Ovary (tissue), 3 donors: ENCODE measurements around the gene NEDD9.

Experiments used
- POLR2A ChIP-seq: fragments of 450-650 bp; IDR thresholded peaks from one replicate; pipeline ENCODE4 v1.6.1; 2017; ENCODE audit warnings: antibody characterized with exemption, mild to moderate bottlenecking, moderate library complexity
- TF ChIP-seq, protein P1 (sequence below), 3 donors: fragments of 450-650 bp in 2 of 3; fragments of 200-600 bp in 1 of 3; IDR thresholded peaks; one replicate each; pipeline versions ENCODE4 v1.5.1 to v1.8.0; 2016 to 2022; ENCODE audit warnings: antibody characterized with exemption in 3 of 3, mild to moderate bottlenecking in 1 of 3
- donor health status: DM: no; HTN: no; CAD: no.

DNA sequence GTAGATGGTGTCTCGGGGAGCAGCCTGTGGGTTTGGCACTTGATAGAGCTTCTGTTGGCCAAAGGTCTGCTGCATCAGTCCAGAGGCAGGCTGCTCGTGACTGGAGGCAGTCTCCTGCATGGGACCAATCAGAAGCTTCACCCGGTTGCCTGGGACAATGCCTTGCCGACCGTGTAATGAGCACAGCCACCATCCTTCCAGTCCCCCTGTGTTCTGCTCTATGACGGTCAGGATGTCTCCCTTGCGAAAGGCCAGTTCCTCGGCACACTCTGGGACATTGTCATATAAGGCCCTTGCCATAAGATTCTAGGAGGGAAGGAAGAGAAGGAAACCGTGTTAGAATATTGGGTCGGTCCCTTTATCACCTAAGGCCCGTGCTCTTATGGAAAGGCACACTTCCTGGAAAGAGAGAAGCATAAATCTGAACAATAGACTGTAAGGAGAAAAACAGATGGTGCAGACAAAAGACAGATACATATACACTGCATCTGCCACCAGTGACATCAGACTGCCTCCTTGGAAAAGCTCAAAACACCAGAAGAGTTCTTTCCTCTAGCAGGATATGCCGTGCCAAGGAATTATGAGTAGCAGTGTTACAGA lies 18.9 kb downstream of the NEDD9 start:
- TF ChIP-seq, protein P1, sequence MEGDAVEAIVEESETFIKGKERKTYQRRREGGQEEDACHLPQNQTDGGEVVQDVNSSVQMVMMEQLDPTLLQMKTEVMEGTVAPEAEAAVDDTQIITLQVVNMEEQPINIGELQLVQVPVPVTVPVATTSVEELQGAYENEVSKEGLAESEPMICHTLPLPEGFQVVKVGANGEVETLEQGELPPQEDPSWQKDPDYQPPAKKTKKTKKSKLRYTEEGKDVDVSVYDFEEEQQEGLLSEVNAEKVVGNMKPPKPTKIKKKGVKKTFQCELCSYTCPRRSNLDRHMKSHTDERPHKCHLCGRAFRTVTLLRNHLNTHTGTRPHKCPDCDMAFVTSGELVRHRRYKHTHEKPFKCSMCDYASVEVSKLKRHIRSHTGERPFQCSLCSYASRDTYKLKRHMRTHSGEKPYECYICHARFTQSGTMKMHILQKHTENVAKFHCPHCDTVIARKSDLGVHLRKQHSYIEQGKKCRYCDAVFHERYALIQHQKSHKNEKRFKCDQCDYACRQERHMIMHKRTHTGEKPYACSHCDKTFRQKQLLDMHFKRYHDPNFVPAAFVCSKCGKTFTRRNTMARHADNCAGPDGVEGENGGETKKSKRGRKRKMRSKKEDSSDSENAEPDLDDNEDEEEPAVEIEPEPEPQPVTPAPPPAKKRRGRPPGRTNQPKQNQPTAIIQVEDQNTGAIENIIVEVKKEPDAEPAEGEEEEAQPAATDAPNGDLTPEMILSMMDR (IDR thresholded peaks at IDR 0.05) = no peak
- no peak for TF ChIP-seq POLR2A
